Right ventricle myocardium superior (tissue), 1 donor: ENCODE measurements around the gene HSBP1. TPM values are rescaled to one million over a fixed set of nuclear protein-coding genes. Genes with fewer than 3 reads are reported as not detected.
A peak's percentile ranks its signal among the peaks of the same experiment; 100 is the strongest.

Source experiments
- ATAC-seq: fragments of 200-7000 bp; cut with Tn5 transposase; one replicate; pipeline ENCODE4 v1.9.1; 2020; ENCODE audit warnings: mild to moderate bottlenecking; ENCODE audit not compliant: poor library complexity
- DNase-seq: peaks from one replicate; pipeline ENCODE4 v3.0.0-alpha.2; 2020
- intact Hi-C: fragments of 100-400 bp; cut with DNase I; formaldehyde crosslinking; loops from one replicate; pipeline ENCODE4 v1.11.2; 2022
- total RNA-seq: library from RNA; stranded (reverse); fragmentation: NEBNext Ultra II Directional; extraction: Animal tissue kit (Norgen Biotek cat#: 25700); gene quantifications from one replicate; pipeline ENCODE4 v1.2.1, GENCODE V29; 2021
- donor health status: DM: no; HTN: yes; CAD: no; lungs with severe emphysema.

Gene HSBP1
- total RNA-seq, 1 donor from 2014 or later = 175 TPM

DNA sequence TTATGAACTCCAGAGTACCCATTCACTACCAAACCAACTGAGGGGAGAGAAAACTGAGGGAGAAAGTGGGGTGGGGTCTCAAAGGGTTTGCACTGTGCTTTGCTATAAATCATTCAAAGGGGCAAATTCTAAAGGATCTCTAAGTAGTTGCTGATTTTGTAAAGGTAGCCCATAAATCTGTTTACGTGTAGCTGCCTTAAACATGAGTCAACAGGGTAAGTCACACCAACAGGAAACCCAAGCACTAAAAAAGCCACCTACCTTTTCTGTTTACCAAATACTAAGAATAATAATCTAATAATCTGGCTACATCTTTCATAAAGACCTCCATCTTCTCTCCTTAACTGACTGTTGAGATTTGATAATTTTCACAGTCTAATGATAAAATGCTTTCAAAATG, 8.4 kb upstream of the HSBP1 start:
- no peak for ATAC-seq
- no peak for DNase-seq
- intact Hi-C loops = no loop called here

DNA sequence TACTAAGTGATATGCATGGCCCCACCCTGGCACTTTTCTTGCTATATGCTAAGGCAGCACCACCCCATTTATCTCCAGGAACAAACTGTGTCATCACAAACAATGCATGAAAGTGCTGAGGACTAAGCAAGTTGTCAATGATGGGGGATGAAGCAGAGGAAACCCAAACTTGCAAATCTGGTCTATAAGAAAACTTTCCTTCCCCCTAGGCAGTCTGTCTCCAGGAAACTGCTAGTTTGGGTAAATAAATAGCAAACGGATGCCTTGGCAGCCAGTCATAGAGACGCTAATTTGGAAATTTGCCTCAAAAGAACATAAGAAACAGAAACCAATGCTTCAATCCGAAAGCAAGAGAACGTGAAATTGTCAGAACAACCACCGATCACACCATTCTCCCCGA, 5.6 kb upstream of the HSBP1 start:
- intact Hi-C loops = no loop called here
- DNase-seq (no peak), ATAC-seq (peak; percentile 60)

- DNase-seq = no peak
- no peak for ATAC-seq
- intact Hi-C loops = no loop called here
Measured at GRCh38 chr16:83802554-83803205, 5.1 kb upstream of the HSBP1 start.

DNA sequence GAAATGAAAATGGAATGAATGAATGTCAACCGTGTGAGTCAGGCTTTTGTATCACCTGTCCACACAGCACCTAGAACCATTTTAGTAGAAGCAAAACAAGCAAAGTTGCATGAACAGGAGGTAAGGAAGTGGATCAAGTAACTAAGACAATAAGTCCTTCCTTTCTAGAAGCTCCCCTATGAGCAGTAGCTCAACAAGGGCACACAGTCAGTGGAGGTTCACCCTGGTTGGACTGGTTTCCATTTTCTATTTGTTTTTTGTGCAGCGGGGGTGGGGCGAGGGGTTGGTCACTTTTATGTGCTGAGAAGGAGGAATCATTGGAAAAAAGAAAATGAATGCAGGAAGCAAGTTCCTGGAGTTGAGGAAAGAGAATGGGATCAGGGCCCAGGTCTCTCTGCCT, 4.0 kb upstream of the HSBP1 start:
- ATAC-seq = no peak
- no peak for DNase-seq
- intact Hi-C loops = no loop called here

GRCh38 chr16:83804366-83804765, 3.4 kb upstream of the HSBP1 start:
- intact Hi-C loops = no loop called here
- no peak for ATAC-seq
- DNase-seq = no peak

DNA sequence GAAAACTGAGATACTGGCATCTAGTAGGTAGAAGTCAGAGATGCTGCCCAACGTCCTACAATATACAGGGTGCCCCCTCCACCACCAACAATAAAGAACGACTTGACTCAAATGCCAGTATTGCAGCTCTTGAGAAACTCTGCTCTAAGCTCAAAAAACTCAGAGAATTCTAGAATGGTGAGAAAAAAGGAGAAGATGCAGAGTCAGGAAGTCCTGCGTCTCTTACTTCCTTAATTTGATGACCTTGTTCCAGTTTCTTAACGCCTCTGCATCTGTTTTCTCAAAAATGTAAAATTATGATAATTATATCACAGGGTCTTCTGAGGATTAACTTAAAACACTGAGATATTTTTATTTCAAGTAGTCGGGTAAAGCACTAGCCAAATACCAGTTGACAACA, 1.7 kb upstream of the HSBP1 start:
- no peak for ATAC-seq
- intact Hi-C loops = no loop called here

GRCh38 chr16:83806731-83807130, 1.0 kb upstream of the HSBP1 start:
- no peak for ATAC-seq
- DNase-seq = no peak
- intact Hi-C loops = no loop called here

More for the DNA sequence above, 1.7 kb upstream of the HSBP1 start:
- DNase-seq = no peak

DNA sequence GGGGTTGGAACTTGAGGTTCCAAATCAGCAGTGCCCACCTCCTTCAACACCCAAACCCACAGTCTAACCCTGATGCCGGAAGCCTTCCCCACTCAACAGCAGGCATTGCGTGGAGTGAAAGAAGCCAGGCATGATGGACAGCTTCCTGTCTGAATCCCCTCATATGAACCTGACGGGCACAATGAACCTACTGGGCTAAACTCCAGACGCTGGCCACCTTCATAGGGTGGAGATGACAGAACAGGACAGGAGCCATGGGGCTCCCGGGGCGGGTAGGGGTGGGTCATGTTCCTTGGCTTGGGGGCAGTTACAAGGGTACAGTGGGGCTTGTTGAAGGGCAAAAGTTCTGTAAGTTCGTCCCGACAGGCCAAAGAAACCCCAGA, 460 bp upstream of the HSBP1 start:
- DNase-seq (peak; percentile 49), ATAC-seq (no peak)
- intact Hi-C loops = no loop called here

DNA sequence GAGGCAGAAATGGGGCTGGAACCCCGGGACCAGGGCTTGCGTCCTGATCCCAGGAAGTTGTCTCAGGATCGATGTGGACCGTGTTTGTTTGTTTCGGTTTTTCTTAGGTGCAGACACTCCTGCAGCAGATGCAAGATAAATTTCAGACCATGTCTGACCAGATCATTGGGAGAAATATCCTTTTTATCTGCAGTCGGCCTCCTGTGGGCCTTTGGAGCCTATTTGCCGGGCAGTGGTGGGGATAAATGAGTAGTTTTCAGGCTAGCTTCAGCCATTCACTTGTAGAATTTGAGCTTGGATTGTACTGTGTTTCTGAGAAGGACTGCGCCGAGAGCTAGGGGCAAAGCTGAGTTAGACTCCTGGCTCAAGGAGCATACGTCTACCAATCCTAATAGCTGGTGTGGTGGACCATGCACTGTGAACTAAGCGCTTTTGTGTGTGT, 816 bp downstream of the HSBP1 start:
- ATAC-seq = no peak
- intact Hi-C loops = no loop called here
- no peak for DNase-seq

DNA sequence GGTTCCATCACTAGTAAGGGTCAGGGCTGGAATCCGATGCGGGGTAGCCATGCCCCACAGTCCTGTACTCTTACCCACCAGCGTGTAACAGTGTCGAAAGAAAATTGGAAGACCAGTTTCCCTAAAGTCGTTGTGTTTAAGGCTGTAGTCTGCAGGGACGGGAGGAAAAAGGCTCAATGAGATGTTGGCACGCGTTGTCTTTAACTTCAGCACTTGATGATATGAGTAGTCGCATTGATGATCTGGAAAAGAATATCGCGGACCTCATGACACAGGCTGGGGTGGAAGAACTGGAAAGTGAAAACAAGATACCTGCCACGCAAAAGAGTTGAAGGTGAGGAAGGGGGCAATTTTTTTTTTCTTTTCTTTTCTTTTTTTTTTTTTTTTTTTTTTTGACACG, 1.3 kb downstream of the HSBP1 start:
- intact Hi-C loops = no loop called here
- no peak for ATAC-seq

GRCh38 chr16:83810901-83811300, 3.1 kb downstream of the HSBP1 start:
- no peak for ATAC-seq
- DNase-seq = no peak
- intact Hi-C loops = no loop called here

More for the DNA sequence above, 1.3 kb downstream of the HSBP1 start:
- DNase-seq = no peak

DNA sequence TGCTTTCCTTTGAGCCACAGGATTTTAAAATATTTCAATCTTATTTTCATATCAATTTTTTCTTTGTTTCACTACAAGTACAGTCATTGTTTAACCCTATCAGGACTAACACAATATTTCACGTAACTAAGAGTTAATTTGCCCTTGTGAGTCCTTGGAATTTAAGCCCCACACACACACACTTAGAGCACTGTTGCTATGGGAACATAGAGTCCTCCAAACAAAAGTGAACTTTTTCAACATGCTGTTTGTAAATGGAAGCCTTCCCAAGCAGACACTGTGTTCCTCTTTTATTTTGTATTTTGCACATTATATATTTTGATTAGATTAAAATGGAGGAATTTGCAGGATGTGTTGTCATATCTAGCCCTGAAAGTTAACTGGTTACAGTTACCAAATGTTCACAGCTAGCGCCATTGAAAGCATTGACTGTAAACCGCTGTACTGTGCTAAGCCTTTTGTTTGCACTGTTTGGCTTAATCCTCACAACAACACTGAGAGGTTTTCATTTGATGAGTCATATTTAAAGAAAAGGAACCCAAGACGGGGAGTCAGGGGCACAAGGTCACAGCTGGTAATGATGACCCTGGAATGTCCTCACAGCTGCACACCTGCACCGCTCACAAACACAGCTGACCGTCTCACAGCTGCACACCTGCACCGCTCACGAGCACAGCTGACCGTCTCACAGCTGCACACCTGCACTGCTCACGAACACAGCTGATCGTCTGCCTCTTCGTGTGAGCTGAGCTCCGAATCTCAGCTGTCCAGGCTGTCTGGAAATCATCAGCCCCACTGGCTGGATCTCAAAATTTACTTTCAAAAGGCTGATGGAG, 6.3 kb downstream of the HSBP1 start:
- ATAC-seq = peak; percentile 78
- DNase-seq = no peak
- intact Hi-C loops = no loop called here

- DNase-seq = no peak
- intact Hi-C loops = no loop called here
- ATAC-seq = peak; percentile 6
Measured at GRCh38 chr16:83814659-83814985, 6.8 kb downstream of the HSBP1 start.

DNA sequence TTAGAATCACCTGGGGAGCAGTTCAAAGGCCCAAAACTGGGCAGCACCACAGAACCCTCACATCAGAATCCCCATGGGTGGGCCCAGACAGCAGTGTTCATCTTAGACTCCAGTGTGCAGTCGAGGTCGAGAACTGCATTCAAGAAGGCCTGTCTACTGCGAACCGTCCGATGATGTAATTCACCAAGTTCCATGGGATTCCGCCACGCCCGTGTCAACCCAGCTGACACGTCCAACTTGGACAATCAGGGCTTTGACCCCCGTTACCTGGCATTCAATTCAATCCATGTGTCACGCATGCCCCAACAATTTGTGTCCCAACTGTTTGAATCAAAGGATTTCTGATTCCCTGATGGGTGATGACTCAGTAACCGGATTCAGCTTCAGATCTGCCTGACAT, 9.2 kb downstream of the HSBP1 start:
- intact Hi-C loops = no loop called here
- ATAC-seq (no peak), DNase-seq (no peak)

DNA sequence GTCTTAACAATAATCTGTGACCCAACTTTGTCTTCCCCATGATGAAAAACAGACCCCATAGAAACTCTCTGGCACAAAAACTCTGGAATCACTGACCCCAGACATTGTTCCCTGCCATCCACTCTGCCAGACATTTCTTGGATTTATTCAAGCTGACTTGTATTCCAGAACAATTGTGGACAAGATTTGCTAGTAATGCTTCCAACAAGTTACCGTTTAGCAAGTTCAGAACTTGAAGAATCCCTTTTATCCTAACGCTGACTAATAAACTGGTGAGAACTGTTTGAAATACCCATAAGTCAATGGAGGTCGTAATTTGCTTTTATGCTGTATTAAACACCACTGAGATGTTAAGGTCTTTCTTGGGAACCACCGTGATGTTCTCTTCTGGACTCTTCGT, 10.5 kb downstream of the HSBP1 start:
- intact Hi-C loops = no loop called here
- DNase-seq (no peak), ATAC-seq (no peak)

DNA sequence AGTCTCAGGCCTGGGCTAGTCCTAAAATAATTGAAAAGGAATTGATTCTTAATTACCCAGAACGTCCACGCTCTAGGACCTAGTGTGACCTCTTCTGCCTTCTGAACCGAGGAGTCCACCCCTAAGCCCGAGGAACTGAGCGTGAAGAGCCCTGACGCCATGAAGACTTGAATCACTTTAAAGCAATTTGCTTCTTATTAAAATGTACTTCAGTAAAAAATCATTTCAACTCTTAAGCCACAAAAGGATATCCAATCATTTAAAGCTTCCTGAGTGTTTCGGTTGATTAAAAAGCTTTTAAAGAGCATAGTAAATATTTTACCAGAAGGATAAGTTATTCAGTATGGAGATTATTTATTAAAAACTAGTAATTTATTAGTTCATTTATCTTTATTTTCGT, 11.6 kb downstream of the HSBP1 start:
- intact Hi-C loops = no loop called here
- ATAC-seq (no peak), DNase-seq (no peak)

- DNase-seq (peak; percentile 90), ATAC-seq (peak; percentile 96)
- intact Hi-C loops = loop anchor here (10.0 kb wide), 2 partner anchors 238 to 658 kb away; no protein-coding TSS in a partner anchor
Measured at GRCh38 chr16:83826146-83826913, 18.6 kb downstream of the HSBP1 start.

GRCh38 chr16:83830091-83830768, 22.5 kb downstream of the HSBP1 start:
- intact Hi-C loops = loop anchor here (5.0 kb wide), 1 partner anchor 47 kb away; no protein-coding TSS in a partner anchor
- DNase-seq (no peak), ATAC-seq (no peak)
